Measurements from ENCODE around the gene FAT1. TPM values are rescaled to one million over a fixed set of nuclear protein-coding genes. Genes with fewer than 3 reads are reported as not detected.

FAT1 gene
- total RNA-seq, 1 donor from 2014 or later, result 2.2 TPM

Other genes starting within 250 kb of the FAT1 start
- not detected in 2 replicates for gene MTNR1A, start 168.3 kb downstream of the FAT1 start, total RNA-seq